Astrocyte of the spinal cord (primary cell): ENCODE results near the gene KANSL1.

ENCODE experiments used
- DNase-seq: peaks from one replicate; pipeline ENCODE4 v3.0.0; 2011; ENCODE audit warnings: low read depth, low spot score
- H3K4me3 ChIP-seq: 2 replicates; pipeline ENCODE4 v1.5.1; 2011; ENCODE audit warnings: low read depth, mild to moderate bottlenecking, low read length, moderate library complexity
- in situ Hi-C: cut with HindIII; loops from 2 replicates; pipeline ENCODE4 v1.10.0; 2017; ENCODE audit warnings: low sequenced_read_pairs
- TF ChIP-seq, protein P1 (sequence below): IDR thresholded peaks from 2 replicates; pipeline ENCODE4 v1.5.1; 2012; ENCODE audit warnings: low read depth, mild to moderate bottlenecking, low read length, inconsistent platforms

Gene KANSL1

GRCh38 chr17:46029627-46030026 lies 163.6 kb downstream of the KANSL1 start:
- TF ChIP-seq, protein P1, sequence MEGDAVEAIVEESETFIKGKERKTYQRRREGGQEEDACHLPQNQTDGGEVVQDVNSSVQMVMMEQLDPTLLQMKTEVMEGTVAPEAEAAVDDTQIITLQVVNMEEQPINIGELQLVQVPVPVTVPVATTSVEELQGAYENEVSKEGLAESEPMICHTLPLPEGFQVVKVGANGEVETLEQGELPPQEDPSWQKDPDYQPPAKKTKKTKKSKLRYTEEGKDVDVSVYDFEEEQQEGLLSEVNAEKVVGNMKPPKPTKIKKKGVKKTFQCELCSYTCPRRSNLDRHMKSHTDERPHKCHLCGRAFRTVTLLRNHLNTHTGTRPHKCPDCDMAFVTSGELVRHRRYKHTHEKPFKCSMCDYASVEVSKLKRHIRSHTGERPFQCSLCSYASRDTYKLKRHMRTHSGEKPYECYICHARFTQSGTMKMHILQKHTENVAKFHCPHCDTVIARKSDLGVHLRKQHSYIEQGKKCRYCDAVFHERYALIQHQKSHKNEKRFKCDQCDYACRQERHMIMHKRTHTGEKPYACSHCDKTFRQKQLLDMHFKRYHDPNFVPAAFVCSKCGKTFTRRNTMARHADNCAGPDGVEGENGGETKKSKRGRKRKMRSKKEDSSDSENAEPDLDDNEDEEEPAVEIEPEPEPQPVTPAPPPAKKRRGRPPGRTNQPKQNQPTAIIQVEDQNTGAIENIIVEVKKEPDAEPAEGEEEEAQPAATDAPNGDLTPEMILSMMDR = no peak
- no peak for DNase-seq
- in situ Hi-C loops = no loop called here
- H3K4me3 ChIP-seq = no peak overlapping the region

GRCh38 chr17:46028981-46029565 lies 164.2 kb downstream of the KANSL1 start:
- no peak overlapping the region for H3K4me3 ChIP-seq
- DNase-seq = no peak
- TF ChIP-seq, protein P1 = no peak
- in situ Hi-C loops = no loop called here

DNA sequence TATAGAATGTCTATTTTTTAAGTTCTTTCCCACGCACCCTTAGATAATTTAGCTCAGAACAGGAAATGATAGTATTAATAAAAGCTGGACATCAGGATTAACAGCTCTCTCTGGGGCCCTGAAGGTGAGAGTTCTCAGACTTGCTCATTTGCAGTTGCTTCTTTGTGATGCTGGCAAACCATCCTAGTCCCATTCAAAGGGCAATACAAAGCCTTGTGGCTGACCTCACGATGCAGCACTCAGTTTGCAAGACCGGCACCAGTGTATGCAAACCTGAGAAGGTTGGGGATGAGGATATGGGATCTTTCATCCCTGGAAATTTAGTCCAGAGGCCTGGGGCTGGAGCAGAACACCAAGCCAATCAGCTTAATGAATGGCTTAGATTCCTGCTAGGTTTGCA lies 164.9 kb downstream of the KANSL1 start:
- TF ChIP-seq, protein P1 = no peak
- no peak for DNase-seq
- H3K4me3 ChIP-seq = no peak overlapping the region
- in situ Hi-C loops = no loop called here

- DNase-seq = no peak
- TF ChIP-seq, protein P1 = no peak
- H3K4me3 ChIP-seq = no peak overlapping the region
- in situ Hi-C loops = no loop called here
Observed at GRCh38 chr17:46027976-46028325, 165.3 kb downstream of the KANSL1 start.

DNA sequence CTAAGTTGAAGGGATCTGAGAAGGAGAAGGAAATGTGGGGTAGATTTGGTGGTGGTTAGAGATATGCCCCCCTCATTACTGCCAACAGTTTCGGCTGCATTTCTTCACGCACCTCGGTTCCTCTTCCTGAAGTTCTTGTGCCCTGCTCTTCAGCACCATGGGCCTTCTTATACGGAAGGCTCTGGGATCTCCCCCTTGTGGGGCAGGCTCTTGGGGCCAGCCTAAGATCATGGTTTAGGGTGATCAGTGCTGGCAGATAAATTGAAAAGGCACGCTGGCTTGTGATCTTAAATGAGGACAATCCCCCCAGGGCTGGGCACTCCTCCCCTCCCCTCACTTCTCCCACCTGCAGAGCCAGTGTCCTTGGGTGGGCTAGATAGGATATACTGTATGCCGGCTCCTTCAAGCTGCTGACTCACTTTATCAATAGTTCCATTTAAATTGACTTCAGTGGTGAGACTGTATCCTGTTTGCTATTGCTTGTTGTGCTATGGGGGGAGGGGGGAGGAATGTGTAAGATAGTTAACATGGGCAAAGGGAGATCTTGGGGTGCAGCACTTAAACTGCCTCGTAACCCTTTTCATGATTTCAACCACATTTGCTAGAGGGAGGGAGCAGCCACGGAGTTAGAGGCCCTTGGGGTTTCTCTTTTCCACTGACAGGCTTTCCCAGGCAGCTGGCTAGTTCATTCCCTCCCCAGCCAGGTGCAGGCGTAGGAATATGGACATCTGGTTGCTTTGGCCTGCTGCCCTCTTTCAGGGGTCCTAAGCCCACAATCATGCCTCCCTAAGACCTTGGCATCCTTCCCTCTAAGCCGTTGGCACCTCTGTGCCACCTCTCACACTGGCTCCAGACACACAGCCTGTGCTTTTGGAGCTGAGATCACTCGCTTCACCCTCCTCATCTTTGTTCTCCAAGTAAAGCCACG lies 165.9 kb downstream of the KANSL1 start:
- no peak overlapping the region for H3K4me3 ChIP-seq
- in situ Hi-C loops = no loop called here
- DNase-seq = no peak
- TF ChIP-seq, protein P1 = no peak

GRCh38 chr17:46026166-46027047 lies 166.8 kb downstream of the KANSL1 start:
- H3K4me3 ChIP-seq = no peak overlapping the region
- in situ Hi-C loops = no loop called here
- TF ChIP-seq, protein P1 = no peak
- no peak for DNase-seq
